NCI-H187 treated with DMSO at 0.1 percent for 48 hours (cell line): Measurements from ENCODE around the gene HCFC1.

Experiments used
- DNase-seq: peaks from one replicate; lab custom pipeline; 2025; lab: John Stamatoyannopoulos, UW

The HCFC1 gene

DNA sequence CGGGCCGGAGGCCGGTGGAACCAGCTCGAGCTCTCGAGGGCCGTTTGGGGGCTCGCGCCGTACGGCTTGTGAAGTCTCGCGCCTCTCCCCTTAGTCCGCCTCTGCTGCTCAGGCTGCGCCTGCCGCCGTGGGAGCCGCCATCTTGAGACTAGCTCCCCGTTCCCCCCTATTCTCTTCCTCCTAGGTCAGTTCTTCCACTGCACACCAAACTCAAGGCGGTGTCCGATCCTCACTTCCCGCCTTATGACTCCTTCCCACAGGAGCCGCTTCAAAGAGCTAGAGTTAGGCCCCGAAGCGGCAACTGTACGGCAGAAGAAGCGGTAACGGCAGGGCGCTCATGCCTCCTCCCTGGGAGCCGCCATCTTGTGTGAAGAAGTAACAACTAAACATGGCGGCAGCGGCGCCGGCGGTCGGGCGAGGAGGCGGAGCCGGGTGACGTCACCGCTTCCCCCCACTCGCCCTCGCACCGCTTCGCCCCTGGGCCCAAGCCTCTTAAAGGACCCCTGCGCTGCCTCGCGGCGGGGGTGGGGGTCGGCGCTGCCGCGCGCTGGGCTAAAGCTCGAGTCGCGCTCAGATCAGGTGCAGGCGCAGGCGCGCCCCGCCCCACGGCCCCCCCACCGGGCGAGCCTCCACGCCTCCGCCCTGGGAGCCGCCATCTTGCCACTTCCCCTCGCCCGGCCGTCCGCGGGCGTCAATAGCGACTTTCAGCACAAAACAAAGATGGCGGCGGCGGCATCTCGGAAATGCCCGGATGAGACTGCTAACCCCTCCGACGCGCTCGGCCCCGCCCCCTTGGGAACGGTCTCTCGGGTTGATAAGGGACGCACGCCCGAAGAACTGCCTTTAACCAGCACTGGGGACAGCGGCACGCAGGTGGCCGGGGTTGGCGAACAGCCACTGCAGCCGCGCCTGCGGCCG is at the start of gene HCFC1:
TSS of gene HCFC1 (minus strand) at position 369 of the 918 bp plus-strand sequence. CDS start 978 bp downstream, outside the sequence.
- DNase-seq, result peak; percentile 77

DNA sequence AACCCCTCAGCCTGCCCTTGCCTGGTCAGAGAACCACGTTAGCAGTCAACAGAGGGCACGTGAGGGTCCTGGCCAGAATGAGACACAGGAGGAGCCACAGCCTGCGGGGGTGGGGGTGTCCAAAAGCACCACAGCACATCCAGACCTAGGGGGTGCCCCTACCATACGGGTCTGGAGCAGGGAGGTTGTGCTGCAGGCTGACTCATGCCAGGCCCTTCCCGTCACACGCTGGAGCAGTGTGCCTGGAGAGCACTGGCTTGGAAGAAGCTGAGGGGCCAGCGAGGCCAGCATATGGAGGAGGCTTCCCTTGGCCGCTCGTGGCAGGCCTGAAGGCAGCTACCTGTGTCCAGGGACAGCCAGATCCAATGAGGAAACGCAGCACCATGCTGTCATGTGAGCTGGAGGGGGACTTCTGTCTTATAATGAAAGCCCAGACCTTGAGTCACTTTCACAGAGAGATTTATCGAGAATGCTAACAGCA is 49.6 kb upstream of the HCFC1 start:
- DNase-seq, result no peak

DNA sequence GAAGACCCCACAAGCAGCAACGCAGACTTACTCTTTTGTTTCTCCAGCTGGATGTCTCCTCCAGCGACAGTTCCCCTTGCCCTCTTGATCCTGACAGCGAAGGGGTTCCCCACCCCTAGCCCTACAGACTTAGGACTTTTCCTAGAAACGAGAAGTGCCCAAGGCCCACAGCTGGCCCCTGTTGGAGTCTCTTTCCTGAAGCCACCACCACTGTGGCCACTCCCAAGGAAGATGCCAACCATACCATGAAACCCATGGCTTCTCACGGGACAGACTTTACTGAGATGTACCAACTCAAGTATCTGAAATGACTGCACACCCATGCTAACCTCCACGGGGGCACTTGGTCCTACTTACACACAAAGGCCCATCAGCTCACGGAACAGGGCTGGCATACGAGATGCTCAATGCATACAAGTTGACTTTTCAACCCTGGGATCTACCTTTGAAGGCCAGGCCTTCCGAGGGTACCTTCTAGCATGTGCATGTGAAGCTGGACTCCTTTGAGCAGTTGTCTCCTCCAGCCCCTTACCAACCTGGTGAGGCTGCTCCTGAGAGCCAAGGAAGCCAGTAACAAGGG is 49.0 kb upstream of the HCFC1 start:
- DNase-seq, result no peak

DNA sequence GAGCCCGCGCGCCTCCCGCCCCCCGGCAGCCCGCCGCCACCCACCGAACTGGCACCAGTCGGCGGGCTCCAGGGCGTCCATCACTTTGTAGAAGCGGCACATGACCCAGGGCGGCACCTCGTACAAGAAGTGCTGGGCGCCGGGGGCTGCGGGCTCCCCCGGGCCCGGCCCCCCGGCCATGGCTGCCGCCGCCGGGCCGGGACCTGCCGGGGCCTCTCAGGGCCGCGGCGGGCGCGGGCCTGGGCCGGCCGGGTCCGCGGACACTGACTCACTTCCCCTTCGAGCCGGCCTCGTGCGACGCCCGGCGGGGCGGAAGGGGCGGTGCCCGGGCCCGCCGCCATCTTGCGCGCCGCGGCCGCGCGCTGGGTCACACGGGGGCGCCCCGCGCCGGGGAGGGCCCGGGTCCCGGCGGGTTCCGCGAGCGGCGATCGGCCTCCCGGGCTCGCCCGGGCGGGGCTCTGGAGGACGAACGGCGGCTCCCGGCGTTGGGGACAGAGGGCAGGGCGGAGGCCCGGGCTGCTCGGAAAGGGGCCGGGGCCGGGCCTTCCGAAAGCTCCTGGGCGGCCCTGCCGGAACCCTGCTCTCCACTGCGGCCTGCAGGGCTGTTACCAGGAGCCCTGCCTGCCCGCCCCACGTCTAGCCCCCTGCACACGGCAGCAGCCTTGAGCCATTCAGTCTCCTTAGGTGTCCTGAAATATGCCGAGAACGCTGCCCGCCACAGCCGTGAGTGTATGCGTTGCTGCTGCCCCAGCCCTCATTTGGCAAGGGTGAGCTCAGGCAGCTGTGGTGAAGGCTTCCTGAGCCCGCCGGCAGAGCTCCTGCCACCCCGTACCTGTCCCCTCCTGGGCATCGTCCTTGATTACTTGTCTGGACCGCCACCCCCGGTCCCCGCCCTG is 48.3 kb upstream of the HCFC1 start, which contains the start of gene IRAK1:
TSS of gene IRAK1 (minus strand) at position 270 of the 896 bp plus-strand sequence. CDS start at position 180, 90 bp downstream.
- no peak for DNase-seq

DNA sequence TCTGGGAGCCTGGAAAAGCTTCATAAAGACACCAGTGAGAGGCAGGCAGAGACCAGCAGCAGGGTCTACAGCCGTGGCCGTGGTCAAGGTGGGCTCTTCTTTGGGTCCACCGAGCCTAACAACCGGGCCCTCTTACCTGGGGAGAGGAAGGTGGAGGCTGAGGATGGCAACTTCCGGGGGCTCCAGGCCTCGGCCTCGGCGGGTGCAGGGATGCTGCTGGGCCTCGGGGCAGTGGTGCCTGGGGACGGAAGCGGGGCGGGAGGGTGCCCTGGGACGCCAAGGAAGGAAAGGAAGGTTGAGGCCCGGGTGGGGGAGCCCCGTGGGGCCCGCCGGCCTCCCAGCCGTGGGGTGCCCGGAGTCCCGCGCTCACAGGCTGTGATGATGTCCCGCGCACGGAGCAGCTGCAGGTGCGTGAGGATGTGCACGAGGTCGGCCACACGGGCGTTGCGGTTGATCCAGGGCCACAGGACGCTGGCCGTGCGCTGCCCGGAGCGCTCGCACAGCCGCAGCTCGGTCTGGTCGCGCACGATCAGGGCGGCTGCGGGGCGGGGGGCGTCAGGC is 47.5 kb upstream of the HCFC1 start:
- DNase-seq, result no peak

DNA sequence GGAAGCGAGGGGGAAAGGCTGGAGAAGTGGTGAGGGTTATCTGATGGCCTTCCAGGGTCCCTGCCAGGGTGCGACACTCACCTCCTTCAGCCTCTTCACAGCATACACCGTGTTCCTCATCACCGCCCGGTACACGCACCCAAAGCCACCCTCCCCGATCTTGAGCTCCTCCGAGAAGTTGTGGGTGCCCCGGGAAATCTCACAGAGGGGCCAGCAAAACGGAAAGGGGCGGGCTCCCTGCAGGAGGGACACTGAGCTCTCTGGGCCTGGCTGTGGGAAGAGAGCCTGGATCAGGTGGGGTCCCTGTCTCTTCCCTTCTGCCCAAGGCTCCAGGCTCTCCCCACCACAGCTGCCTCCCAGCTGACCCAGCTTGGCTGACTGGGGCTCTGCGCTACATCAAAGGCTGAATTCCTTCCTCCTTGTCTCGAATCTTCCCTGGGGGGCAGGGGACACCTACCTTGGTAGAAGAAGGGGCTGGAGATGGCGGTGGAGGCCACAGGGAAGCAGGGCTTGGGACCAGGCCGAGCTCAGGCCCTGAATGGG is 47.0 kb upstream of the HCFC1 start:
- DNase-seq, result no peak

DNA sequence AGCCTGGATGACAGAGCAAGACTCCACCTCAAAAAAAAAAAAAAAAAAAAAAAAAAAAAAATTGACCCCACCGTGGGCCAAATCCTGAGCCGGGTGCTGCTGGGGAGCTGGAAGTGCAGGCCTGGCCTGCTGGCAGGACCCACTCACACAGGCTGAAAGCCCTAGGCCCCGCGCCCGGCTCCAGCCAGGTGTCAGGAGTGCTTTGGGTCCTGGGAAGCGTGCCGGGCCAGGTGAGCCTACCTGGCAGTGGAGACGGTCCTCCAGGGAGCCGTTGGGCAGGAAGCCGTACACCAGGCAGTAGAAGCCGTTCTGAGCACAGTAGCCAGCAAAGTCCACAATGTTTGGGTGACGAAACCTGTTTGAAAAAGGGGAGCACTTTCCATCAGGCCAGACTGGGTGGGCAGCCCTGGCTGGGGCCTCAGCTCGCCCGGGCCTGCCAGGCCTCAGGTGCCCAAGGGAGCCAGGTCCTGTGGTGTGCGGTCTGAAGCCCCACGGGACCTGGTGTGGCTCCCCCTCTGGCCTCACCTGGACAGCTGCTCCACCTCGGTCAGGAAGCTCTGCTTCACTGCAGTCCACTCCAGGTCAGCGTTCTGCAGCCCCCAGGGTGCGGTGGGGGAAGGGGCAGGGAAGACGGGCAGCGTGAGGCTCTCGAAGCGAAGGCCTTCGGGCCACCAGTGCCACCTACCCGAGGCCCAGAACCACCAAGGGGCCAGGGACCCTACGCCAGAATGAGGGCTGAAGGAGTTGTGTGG is 46.3 kb upstream of the HCFC1 start:
- no peak for DNase-seq

DNA sequence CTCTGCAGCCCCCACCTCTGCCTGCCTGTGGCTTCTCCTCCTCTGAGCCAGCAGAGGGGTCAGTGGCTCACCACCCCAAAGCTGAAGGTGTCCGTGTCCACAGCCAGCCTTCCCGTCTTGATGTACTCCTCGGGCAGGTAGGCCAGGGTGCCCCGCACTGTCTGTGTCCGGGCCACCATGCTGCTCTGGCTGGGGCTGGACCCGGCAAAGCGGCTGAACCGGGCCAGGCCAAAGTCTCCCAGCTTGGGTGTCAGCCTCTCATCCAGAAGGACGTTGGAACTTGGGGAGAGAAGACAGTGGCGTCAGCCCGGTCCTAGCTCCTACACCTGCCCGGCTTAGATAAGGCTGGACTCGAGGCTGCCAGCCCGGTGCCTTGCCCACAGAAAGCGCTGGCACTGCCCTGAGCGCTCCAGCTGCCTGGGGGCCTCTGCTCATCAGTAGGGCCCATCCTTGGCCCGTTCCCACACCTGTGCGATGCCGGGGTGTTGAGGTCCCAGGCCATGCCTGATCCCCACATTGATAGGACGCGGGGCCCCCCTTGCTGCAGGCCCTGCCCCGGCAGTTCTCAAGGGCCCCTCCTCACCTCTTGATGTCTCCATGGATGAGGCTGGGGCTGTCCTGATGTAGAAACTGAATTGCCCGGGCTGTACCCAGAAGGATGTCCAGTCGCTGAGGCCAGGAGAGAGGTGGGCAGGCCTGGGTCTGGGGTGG is 44.9 kb upstream of the HCFC1 start:
- DNase-seq, result no peak

DNA sequence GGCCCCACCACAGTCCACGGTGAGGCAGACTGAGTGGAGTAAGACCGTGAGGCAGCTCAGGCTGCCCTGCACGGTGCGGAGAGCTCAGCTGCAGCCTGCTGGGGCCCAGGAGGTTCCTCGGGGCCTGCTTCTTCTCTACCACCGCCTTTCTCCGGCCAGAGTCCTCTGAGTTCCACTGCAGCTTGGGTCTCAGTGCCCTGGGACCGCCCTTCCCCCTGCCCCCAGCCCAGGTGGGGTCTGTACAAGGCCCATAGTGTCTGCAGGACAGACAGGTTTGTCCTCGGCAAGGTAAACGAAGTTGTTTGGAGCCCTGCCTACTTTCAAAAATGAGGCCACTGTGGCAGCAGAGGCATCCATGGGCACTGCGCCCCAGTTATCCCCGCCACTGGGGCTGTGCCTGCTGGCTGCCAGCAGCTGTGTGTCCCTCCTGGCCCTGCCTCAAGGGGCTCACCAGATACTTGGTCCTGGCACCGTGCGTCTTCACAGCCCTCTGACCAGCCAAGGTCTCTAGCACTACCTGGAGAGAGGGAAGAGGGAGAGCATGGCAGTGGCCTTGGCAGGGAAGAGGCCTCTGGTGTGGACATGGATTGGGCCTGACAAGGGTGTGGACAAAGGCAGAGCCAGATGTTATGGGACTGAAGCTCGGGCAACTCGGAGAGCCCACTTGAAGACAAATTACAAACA is 44.1 kb upstream of the HCFC1 start:
- no peak for DNase-seq

DNA sequence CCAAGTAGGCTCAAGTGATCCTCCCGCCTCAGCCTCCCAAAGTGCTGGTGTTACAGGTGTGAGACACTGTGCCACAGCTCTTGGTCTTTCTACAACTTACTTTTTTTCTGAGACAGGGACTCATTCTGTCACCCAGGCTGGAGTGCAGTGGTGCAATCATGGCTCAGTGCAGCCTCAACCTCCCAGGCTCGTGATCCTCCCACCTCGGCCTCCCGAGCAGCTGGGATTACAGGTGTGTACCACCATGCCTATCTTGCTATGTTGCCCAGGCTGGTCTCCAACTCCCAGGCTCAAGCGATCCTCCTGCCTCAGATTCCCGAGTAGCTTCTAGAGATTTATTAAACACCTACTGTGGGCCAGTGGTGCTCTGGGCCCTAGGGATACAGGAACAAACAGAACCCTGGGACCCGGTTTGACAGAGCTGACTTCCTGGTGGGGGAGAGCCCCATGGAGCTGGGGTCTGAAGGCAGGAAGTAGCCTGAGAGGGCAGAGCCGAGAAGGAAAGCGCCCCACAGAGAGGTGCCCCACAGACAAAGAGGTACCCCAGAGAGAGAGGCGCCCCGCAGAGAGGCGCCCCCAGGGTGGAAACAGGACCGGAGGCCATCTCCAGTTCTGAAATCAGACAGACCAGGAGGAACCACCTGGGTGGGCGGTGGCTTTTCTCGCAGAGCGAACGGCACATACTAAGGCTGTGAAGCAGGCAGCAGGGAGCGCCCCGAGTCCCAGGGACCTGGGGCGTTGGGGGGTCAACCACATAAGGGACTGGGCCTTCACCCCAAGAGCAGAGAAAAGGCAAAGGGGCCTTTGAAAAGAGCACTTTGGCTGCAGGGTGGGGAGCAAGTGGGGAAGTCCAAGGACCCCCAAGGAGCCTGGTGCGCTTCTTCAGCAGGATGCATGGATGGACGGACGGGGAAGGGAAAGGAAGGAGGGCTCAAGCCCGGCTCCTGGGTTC is 43.1 kb upstream of the HCFC1 start:
- DNase-seq, result no peak

DNA sequence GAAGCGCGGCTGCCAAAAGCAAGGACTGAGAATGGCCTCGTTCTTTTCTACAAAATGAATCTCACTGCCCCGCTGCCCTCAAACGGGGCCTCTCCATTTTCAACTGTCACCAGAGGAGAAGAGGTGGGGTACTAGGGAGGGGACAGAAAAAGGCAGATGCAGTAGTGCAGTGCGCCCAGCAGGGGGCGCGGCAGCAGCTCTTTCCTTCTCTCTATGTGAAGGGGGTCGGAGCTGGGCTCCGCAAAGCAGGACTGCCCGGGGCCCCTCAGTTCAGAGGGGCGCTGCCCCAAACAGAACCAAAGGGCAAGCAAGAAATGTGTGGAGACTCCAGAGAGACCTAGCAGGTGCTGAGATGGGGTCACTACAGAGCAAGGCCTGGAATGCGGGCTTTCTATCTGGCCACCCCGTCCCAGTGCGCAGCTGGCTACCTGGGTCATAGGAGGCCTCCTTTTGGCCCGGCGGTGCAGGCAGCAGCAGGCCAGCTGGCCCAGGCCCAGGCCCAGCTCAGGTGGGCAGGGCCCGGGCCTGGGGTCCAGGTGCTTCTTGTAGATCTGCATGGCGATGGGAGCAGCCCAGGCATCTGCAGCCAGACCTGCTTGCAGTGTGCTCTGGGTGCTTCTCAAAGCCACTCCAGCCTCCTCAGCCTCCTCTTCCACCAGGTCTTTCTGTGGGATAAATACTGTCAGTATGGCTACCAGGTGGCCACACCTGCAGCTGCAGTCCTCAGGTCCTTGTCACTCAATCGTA is 42.2 kb upstream of the HCFC1 start:
- DNase-seq, result no peak

DNA sequence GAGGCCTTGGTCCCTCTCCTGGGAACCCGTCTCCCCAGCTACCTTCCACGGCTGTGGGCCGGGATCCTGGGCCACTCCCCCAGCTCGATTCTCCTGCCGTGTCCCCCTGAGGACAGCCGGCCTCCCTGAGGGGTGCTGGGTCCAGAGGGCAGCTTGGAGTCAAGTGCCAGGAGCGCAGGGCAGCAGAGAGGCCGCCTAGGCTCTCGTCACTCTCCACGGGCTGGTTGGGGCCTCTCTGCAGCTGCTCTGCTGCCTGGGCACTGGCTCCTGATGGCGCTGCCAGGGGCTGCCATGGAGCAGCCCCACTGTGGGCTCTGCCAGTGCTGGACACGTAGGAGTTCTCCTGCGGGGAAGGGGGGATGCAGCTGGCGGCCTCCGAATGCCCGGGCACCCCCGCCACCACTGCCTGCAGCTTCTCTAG is 41.4 kb upstream of the HCFC1 start:
- no peak for DNase-seq

DNA sequence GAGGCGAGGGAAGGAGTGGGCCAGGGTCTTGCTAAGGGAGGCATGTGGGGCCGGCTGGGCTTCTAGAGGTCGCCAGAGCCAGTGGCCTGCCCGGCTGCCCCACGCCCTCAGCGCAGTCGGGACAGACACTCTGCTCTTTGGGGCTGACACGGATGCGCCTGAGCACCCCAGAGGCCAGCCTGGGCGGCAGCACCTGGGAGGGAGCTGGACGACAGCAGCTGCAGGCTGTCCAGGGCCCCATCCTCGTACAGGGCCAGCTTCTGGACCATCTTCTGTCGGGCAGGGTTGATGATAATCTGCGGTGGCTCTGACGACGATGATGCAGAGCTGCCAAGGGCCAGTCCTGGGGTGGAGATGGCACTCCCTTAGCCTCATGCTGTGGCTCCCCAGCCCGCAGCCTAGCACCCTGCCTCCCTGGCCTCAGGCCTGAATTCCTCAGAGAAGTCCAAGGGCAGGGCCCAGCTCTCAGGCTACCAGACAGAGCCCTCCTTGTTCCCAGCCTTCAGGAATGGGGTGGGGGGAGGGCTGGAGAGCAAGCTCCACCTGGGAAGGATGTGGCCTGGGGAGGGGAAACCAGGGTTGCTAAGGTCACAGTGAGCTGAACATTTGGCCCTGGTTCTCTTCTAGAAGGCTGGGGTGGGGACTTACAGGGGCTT is 40.8 kb upstream of the HCFC1 start:
- DNase-seq, result no peak

DNA sequence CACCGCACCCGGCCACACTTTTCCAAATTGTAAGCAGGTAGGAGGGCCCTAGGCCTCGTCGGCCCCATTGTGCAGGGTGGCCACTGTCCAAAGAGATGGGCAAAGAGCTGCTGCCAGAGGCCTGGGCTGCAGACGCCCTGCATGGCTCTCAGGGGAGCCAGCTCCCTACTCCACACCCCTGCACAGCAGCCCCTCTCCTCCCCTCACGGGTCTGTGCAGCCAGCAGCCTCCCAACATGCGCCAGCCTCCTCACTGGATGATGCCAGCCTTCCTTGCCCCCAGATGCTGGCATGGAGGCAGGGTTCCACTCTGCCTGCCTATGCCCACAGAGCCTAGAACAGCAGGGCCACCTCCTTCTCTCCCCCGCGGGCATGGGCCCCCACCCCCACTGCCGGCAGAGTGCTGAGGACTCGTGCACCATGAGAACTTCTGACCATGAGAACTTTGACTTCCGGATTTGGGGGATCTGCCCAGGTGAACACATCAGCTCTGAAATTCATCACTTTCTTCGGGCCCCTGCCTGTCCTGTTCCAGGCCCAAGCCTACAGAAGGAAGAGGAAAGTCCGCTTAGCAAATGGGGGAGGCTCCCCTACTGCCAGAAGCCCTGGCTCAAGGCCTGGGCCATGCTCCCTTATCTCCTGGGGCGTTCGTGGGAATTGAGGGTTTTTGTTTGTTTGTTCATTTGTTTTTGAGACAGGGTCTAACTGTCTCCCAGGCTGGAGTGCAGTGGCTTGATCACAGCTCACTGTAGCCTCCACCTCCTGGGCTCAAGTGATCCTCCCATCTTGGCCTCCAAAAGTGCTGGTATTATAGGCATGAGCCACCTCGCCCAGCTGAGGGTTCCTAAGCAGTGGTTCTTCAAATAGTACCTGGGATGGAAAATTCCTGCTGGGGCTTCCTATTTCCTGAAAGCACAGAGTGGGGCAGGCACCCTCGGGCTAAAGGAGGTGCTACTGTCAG is 40.0 kb upstream of the HCFC1 start:
- no peak for DNase-seq

DNA sequence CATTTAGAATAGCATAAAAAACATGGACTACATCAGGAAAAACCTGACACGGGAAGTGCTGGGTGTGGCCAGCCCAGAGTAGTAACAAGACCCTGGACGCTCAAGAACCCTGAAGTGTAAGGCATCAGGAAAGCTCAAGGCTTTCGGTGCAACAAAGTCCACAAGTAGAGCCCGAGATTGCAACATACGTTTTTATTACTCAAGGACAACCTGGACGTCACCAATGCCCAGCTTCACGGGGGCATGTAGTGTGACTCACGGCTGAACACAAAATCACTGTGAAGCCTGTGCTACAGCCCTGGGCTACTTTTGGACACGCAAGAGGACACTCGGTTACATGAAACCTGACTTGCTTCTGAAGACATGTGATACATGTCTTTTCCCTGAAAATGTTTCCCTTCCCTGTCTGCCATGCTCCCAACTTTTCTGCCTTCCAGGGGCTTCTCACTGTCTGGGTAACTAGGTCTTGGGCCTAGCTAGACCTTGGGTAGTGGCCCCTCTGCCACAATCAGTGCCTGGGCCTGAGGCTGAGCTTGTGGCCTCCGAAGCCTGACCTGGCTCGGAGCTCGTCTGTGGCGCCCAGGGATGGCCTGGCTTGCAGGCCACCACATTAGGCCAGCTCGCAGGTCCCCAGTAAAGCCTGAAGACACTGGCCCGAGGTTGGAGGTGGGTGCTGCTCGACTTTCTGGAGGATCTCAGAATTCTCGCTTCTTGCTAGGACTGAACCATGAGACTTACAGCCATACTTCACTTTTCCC is 38.9 kb upstream of the HCFC1 start:
- no peak for DNase-seq
